Panc1 (cell line): Measurements from ENCODE around the gene FOXD4L3.
"Not testable (repeated sequence)": the region's sequence is repeated elsewhere in the genome, so short reads cannot be mapped to it uniquely, and the experiment has no call there.

Experiments
- POLR2AphosphoS5 ChIP-seq: IDR thresholded peaks from 2 replicates; pipeline ENCODE4 v1.6.1; 2012; ENCODE audit warnings: mild to moderate bottlenecking, low read depth, low read length, moderate library complexity
- SIN3A ChIP-seq: IDR thresholded peaks from 2 replicates; pipeline ENCODE4 v1.6.1; 2012; ENCODE audit warnings: low read depth, mild to moderate bottlenecking, low read length, moderate library complexity, borderline replicate concordance; ENCODE audit not compliant: insufficient read depth
- TF ChIP-seq, protein P1 (sequence below): fragments of 450-650 bp; IDR thresholded peaks from 2 replicates; pipeline ENCODE4 v1.5.1; 2017; ENCODE audit warnings: mild to moderate bottlenecking
- TF ChIP-seq, protein P2 (sequence below), 2 experiments: IDR thresholded peaks; 2 replicates each; pipeline ENCODE4 v1.6.1; 2011 to 2012; ENCODE audit warnings: low read depth in 2 of 2, control low read depth in 1 of 2, low read length in 1 of 2, mild to moderate bottlenecking in 1 of 2, moderate library complexity in 1 of 2; ENCODE audit not compliant: insufficient read depth in 1 of 2

DNA sequence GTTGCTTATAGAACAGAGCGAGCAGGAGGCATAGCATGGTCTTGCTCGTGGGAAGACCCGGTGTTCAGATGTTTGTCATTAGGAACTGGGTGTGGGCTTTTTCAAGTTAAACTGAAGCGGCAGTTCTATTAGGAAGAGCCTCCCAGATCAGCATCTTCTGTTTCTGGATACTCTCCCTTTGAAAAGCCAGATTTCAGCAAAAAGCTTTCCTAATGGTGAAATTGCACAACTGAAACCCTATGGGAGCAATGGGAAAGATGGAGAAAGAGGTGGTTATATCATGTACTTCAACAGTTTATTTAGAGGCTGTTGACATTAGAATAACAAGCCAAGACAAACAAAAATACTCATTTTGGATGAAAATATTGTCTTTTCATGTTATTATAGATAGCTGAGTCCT is 41.3 kb downstream of the FOXD4L3 start:
- TF ChIP-seq, protein P1, sequence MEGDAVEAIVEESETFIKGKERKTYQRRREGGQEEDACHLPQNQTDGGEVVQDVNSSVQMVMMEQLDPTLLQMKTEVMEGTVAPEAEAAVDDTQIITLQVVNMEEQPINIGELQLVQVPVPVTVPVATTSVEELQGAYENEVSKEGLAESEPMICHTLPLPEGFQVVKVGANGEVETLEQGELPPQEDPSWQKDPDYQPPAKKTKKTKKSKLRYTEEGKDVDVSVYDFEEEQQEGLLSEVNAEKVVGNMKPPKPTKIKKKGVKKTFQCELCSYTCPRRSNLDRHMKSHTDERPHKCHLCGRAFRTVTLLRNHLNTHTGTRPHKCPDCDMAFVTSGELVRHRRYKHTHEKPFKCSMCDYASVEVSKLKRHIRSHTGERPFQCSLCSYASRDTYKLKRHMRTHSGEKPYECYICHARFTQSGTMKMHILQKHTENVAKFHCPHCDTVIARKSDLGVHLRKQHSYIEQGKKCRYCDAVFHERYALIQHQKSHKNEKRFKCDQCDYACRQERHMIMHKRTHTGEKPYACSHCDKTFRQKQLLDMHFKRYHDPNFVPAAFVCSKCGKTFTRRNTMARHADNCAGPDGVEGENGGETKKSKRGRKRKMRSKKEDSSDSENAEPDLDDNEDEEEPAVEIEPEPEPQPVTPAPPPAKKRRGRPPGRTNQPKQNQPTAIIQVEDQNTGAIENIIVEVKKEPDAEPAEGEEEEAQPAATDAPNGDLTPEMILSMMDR, result not testable (repeated sequence)
- TF ChIP-seq SIN3A, POLR2AphosphoS5: not testable (repeated sequence)
- TF ChIP-seq, protein P2, sequence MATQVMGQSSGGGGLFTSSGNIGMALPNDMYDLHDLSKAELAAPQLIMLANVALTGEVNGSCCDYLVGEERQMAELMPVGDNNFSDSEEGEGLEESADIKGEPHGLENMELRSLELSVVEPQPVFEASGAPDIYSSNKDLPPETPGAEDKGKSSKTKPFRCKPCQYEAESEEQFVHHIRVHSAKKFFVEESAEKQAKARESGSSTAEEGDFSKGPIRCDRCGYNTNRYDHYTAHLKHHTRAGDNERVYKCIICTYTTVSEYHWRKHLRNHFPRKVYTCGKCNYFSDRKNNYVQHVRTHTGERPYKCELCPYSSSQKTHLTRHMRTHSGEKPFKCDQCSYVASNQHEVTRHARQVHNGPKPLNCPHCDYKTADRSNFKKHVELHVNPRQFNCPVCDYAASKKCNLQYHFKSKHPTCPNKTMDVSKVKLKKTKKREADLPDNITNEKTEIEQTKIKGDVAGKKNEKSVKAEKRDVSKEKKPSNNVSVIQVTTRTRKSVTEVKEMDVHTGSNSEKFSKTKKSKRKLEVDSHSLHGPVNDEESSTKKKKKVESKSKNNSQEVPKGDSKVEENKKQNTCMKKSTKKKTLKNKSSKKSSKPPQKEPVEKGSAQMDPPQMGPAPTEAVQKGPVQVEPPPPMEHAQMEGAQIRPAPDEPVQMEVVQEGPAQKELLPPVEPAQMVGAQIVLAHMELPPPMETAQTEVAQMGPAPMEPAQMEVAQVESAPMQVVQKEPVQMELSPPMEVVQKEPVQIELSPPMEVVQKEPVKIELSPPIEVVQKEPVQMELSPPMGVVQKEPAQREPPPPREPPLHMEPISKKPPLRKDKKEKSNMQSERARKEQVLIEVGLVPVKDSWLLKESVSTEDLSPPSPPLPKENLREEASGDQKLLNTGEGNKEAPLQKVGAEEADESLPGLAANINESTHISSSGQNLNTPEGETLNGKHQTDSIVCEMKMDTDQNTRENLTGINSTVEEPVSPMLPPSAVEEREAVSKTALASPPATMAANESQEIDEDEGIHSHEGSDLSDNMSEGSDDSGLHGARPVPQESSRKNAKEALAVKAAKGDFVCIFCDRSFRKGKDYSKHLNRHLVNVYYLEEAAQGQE (IDR thresholded peaks at IDR 0.05; ENCODE audit: insufficient read depth in 1 of 2, low read depth in 2 of 2, low read length in 1 of 2), result not testable (repeated sequence)
